ENCODE measurements around the gene SPNS3. TPM values are rescaled to one million over a fixed set of nuclear protein-coding genes. Genes with fewer than 3 reads are reported as not detected.
A peak's percentile ranks its signal among the peaks of the same experiment; 100 is the strongest.

The SPNS3 gene
- total and polyA plus RNA-seq, 2 of the 8 experiments (the other 6 are each of a cell fraction or from before 2014, with no cell fraction given), result not detected

GRCh38 chr17:4509923-4510617 lies 76.3 kb downstream of the SPNS3 start:
- H2AK5ac ChIP-seq (ENCODE audit: low read depth, low read length), result no peak overlapping the region
- H2BK12ac ChIP-seq (ENCODE audit: low read depth, low read length), result no peak overlapping the region
- H4K5ac ChIP-seq (ENCODE audit: insufficient read length, low read depth, low read length), result no peak overlapping the region
- H3K4me1 ChIP-seq (replicated peaks in 1 of 4; ENCODE audit: control insufficient read depth in 3 of 4, insufficient read depth in 4 of 4, low read length in 3 of 4), result peaks cover 0 to 13% (median 8%) of the 10 kb centered on the region in 4 experiments; a peak in 5 of 7 replicates
- POLR2A ChIA-PET (ENCODE audit: partially characterized antibody), result interaction anchor here (1.4 kb wide), 1 partner anchor 10 kb away, joined by 3 read pairs; no protein-coding TSS in a partner anchor
- H3K18ac ChIP-seq (ENCODE audit: extremely low read depth, low read length), result no peak overlapping the region
- H3K56ac ChIP-seq (replicated peaks; ENCODE audit: insufficient read length, low read depth, low read length), result no peak overlapping the region
- H2BK20ac ChIP-seq (ENCODE audit: low read length), result no peak overlapping the region
- WGBS, 2 experiments (ENCODE audit: extremely low coverage in 1 of 2, insufficient coverage in 1 of 2, insufficient read length in 1 of 2, insufficient replicate concordance in 2 of 2, low coverage in 1 of 2, low lambda C conversion rate in 2 of 2, missing lambda C conversion rate in 1 of 2), result 94% methylated on average over 17 of the region's 21 CpGs; no CpG with 5 or more reads in 1 of the 2 experiments
- no peaks in the 10 kb centered on the region for H3K9me3 ChIP-seq (ENCODE audit: insufficient read depth in 2 of 2, low read depth in 1 of 2, low read length in 1 of 2)
- no peak overlapping the region for H3K14ac ChIP-seq (ENCODE audit: insufficient read length)
- no peaks in the 10 kb centered on the region; the same call in 1 of the 2 replicates for H3K79me1 ChIP-seq (ENCODE audit: low read depth, low read length)
- H3K27me3 ChIP-seq (replicated peaks in 1 of 4; ENCODE audit: control insufficient read depth in 3 of 4, extremely low read depth in 1 of 4, insufficient read depth in 3 of 4, low read length in 3 of 4), result no peaks in the 10 kb centered on the region; a peak in 1 of 7 replicates
- H3K9ac ChIP-seq (replicated peaks in 1 of 4; ENCODE audit: extremely low read depth in 1 of 4, low read depth in 3 of 4, low read length in 3 of 4), result no peak overlapping the region
- H2BK15ac ChIP-seq (ENCODE audit: low read length), result no peak overlapping the region
- peak overlapping the region; percentile 12; the same call in 1 of the 2 replicates for H4K8ac ChIP-seq (ENCODE audit: extremely low read depth, insufficient read depth, low read length)
- no peak overlapping the region for H2BK120ac ChIP-seq (replicated peaks; ENCODE audit: low read depth, low read length)
- no peaks in the 10 kb centered on the region for H3K23me2 ChIP-seq (ENCODE audit: low read depth, low read length)
- H3K4ac ChIP-seq (replicated peaks; ENCODE audit: insufficient read length, low read depth, low read length), result no peak overlapping the region
- no peak overlapping the region for H2AFZ ChIP-seq (ENCODE audit: low read length)
- no peak overlapping the region for H3K4me3 ChIP-seq (ENCODE audit: extremely low read depth in 1 of 4, insufficient read depth in 2 of 4, low read depth in 3 of 4, low read length in 4 of 4)
- H3K27ac ChIP-seq (ENCODE audit: low read depth, low read length), result no peak overlapping the region
- DNase-seq (ENCODE audit: low read depth in 1 of 2, low spot score in 2 of 2) (no peak), FAIRE-seq (no peak)
- TF ChIP-seq RFX5 (IDR thresholded peaks at IDR 0.05; ENCODE audit: borderline replicate concordance, low read depth, low read length) (no peak), SP2 (IDR thresholded peaks at IDR 0.05; ENCODE audit: low read length) (no peak), CBX8 (IDR thresholded peaks at IDR 0.05; ENCODE audit: borderline replicate concordance, low read depth, low read length) (no peak), HDAC6 (IDR thresholded peaks at IDR 0.05; ENCODE audit: low read depth, low read length) (no peak), RBBP5 (IDR thresholded peaks at IDR 0.05; ENCODE audit: borderline replicate concordance, low read depth, low read length) (no peak), KDM4A (IDR thresholded peaks at IDR 0.05; ENCODE audit: low read depth, low read length, severe bottlenecking) (no peak), CHD2 (IDR thresholded peaks at IDR 0.05; ENCODE audit: low read length) (no peak)
- no peak overlapping the region for H4K91ac ChIP-seq (replicated peaks; ENCODE audit: insufficient read length, low read length)
- H2BK5ac ChIP-seq (ENCODE audit: low read depth, low read length), result no peak overlapping the region
- no peak overlapping the region for H3K4me2 ChIP-seq (ENCODE audit: insufficient read depth in 1 of 2, low read depth in 2 of 2, low read length in 2 of 2)
- no peaks in the 10 kb centered on the region for H3K79me2 ChIP-seq (ENCODE audit: control insufficient read depth in 1 of 2, insufficient read depth in 2 of 2, low read length in 2 of 2)
- no peaks in the 10 kb centered on the region for H4K20me1 ChIP-seq (replicated peaks in 1 of 2; ENCODE audit: control insufficient read depth in 1 of 2, insufficient read depth in 2 of 2, low read length in 2 of 2)
- CTCF ChIA-PET (ENCODE audit: partially characterized antibody), result interaction anchor here (0.7 to 2.7 kb wide), 6 partner anchors 9 to 90 kb away, joined by 3 to 14 read pairs (median 3); no protein-coding TSS in a partner anchor
- H3K23ac ChIP-seq (ENCODE audit: insufficient read length), result no peak overlapping the region
- no peaks in the 10 kb centered on the region for H3K36me3 ChIP-seq (ENCODE audit: control insufficient read depth in 2 of 4, insufficient read depth in 4 of 4, low read length in 3 of 4)
